Activated T-cell treated with anti-CD3 and anti-CD28 coated beads for 4 hours (primary cell): ENCODE measurements around the gene SRBD1.

Source experiments
- DNase-seq: peaks from one replicate; pipeline ENCODE4 v3.0.0-alpha.2; 2020

SRBD1 gene

DNA sequence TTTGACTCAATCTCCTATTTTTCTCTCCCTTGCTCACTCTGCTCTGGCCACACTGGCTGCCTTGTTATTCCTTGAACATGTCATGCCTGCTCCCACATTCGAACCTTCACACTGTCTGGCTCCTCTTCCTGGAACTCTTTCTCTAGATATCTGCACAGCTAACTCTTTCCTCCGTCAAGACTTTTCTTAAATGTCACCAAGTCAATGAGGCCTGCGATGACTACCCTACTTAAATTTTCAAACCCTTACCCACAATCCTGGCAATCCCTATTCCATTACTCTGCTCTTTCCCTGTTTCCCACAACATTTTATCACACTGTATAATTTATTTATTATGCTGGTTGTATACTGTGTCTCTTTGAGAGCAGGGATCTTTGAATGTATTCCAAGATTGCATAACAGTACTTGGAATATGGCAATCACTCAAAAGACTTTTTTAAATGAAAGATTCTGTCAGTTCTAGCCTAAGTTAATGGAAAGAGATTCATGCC lies 206.2 kb downstream of the SRBD1 start:
- no peak for DNase-seq

DNA sequence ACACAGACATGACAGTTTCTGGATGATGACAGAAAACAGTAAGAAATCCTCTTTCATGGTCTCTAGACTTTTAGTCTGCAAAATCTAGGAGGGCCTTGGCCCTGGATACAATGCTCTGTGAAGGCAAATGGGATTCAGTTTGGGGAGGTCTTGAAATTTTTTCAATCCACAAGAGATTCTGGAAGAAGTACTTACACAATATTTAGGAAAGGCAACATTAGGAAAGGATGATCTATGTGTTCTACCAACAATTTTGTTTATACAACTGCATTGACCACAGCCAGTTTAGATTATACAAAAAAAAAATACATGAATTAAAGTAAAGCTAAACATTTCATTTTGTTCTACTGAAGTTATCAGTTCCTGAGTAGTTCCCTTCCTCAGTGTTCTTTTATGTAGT lies 208.0 kb downstream of the SRBD1 start:
- no peak for DNase-seq

DNA sequence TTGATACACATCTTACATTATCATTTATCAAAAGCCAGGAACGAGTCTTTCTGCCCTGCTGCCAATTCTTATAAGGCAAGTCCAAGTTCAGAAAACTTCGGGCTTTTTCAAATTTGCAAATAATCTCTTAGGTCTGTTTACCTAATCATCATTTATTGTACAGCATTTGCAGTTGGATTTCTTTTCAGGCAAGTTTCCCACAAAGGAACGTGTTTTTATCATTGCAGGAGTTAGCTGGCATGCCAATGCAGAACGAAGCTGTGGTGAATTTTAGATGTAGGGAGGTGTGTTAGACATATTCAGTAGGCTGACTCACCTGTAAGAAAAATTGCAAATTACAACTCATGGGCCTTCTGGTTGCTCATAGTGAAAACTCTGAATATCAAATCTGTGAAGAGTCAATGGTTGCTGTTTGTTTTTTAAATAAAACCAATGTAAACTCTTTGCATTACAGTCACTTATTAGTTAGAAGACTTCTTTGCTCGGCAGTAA lies 209.6 kb downstream of the SRBD1 start:
- no peak for DNase-seq

DNA sequence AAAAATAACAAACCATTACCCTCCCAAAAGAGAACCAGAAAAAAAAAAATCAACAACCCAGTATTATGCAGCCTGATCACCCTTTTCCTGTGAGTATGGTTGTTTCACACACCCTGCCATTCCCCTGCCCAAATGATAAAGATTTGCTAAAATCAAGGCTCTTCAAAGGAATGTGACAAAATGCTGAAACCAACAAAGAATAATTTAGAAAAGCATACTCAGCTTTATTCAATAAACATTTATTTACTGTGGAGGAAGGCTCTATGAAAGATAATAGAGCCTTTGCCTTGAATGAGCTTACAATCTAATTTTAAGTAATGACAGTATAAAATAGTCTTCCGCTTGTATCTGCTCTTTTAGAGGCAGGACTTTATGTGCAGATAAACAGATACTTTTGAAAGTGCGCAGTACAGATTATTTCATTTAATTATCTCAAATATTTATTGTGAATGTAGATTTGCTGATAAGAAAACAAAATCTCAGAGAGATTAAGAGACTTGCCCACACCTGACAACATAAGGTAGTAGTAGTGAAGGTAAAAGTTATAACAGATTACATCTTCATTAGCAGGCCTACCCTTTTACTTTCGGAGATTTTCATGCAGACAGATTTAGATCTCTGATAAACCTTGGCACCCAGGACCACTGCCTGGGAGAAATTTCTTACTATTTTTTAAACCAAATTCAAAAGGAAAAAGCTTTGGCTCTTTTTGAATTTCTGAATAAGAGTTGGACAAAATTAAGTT lies 211.9 kb downstream of the SRBD1 start:
- no peak for DNase-seq

DNA sequence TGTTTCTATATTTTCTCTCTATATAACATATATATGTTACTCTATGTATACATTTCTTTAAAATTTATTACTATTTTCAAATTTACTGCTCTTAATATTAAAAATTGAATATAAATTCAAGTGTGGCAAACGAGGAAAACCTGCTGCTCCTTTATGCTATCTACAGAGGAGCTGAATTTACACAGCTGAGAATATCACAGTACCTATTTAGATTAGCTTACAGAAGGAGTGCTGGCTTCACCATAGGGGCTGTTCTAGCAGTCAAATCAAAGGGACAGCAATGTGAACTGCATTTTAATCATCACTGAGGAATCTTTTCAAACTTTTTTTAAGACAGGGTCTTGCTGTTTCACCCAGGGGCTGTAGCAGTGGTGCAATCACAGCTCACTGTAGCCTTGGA lies 213.8 kb downstream of the SRBD1 start:
- no peak for DNase-seq

DNA sequence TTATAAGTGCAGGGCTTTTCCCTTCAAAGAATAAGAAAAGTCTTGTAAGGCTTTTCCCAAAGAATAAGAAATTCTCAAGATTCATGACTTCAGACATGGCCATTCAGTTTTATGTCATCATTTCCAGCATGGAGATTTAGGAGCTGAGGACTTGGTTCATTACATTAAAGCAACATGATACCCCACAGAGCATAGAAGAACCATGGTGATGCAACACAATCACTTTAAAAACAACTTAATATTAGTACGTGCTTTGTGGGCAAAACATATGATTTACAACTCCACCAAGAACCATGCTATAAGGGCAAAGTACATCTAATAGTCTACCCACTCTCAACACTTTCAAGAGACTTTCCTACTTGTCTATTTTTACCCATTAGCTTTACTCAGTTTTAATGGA lies 214.4 kb downstream of the SRBD1 start:
- no peak for DNase-seq

DNA sequence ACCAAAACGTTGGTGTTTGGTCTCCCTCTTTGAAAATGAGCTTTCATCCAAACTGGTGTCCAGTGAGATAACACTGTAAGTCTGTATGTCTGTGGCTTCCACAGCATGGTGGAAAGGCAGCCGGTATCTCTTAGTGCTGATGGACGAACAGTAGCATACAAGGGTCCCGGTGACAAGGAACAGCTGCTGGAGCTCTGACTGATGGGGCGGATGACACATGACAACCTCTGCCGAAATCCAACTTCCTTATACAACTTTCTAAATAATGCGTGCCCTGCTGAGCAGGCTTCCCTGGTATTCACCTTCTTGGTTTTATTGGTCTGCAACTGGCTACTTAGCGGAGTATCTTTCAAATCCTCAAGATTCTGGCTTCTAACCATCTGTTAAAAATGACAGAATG lies 216.2 kb downstream of the SRBD1 start:
- DNase-seq: no peak

DNA sequence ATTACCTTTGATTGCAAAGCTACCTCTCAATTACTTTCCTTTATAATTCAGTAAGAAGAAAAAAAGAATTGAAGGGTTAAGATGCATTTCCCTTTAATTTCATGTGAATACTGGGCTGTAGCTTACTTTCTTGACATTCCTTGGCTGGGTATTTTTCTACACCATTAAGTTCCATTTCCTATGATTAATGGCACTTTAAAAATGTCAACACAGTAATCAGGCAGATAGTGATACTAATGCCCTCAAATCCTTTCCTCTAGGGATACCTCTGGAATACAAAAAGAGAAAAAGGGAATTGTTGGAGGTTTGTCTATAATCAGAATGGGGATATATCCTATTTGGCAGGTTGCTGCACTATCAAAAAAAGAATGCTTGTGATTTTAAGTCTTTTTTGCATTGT lies 216.9 kb downstream of the SRBD1 start:
- no peak for DNase-seq

DNA sequence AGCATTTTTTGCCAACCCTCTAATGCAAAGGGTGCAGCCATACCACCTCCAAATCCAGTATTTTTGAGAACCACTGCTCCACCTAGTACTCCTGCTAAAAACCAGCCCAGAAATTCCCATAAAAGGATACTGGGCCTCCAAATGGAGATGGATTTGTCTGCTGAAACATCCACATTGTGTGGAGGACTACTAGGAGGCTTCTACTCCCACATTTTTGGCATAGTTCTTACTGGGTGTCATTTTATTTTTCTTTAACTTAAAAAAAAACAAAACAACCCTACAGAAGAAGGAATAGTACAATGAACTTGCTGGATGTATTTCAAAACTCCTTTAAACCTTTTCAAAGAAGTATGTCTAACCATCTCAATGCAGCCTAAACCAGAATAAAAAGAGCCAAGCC lies 219.2 kb downstream of the SRBD1 start:
- no peak for DNase-seq

DNA sequence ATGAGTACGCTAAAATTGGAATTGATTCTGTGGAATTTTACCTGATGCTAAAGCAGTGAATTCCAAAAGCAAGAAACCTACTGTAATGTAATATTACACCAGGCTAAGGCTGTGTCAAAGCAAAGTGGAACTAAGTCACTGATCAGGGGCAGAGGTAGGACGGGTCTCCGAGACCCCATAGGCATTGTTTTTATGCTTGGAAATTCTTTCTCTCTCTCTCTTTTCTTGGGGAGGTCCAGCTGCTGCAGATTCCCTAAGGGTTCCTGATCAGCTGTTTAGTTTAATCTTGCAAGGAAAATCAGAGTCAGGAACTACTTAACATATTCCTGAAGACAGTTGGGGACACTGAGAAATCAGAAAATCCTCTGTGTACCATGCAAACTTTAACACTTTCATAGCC lies 220.2 kb downstream of the SRBD1 start:
- no peak for DNase-seq

DNA sequence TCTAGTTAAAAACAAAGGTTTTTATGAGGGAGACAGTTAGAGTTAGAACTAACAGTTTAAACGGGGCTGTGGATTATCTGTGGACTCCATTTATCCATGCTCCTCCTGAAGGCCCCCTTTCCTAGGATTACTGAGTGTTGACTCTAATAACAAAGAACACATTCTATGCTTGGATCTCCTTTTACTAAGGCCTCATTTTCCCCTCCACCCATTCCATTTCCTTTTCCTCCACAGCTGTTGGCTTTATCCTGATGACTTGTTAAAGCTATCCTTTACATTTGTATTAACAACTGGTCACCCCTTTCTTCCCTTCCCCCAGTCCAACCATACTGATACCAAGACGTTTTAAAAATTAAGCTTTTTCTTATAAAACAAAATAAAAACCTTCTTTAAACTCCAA lies 220.6 kb downstream of the SRBD1 start:
- no peak for DNase-seq

DNA sequence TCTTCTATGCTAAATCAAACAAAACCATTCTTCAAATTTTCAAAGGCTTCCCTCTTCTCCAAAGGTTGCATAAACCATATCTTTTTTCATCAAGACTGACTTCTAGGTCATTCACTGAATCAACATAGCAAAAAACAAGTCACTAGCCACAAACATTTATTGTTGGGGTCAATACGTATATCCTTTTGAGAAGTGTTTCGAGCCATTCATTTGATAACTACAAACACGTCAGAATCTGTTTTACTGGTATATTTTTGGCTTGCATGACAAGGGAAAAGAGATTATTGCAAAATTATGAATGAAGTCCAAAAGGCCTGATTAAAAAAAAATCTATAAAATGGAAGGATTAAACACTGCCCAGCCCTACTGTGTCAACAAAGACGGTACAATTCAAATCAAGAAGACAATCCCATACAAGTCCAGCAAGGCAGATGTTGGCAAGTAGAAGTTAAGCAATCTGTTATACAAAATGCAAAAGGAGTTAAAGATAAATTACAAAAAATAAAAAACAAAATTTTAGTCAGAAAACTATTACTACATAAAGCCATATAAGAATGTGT lies 222.4 kb downstream of the SRBD1 start:
- DNase-seq: no peak

DNA sequence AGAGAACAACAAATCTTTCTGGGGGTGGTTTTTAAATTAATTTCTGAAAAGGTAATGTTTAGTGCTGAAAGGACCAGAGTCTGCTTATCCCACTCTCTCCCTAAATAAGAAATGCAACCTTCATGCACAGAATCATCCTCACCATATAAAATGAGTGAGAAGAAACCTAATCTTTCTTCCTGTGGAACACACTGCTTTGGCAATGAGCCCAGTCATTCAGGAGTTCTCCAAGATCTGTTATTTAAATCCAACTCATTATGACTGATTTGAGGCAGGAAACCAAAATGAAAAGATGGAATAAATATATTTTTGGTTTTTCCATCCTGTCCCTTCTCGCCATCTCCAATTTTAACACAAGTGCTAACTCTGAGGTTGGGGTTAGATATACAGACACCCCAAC lies 228.3 kb downstream of the SRBD1 start:
- DNase-seq: no peak

DNA sequence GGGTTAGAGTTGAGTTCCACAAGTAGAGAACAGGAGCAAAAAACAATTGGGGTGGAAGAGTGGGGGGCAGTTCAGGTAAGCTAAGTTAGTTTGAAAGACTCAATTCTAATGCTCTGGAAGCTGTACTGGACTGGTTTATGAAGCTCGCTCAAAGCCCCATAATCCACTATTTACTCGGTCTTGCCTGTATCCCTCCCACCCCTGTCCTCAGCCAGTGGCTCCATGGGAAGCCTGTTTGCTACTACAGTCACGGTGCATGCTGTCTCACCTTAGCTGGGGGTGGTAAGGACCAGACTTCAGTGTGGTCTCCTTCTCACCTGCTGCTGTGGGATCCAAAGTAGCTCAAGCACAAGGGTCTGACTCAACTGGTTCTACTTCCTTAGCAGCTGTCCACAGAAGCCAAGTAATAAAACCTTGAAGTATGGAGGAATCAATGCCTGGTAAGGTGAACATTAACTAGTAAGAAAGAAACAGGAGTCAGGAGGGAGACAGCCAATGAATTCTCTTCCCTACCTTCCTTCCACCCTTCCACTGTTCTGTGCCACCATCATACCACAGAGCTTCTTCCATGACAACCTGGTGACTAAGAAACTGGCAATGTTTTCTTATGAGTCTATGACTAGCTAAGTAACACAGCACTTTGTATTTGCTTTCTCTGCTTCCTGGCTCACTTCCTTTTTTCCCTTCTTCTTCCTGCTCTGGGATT lies 230.8 kb downstream of the SRBD1 start:
- DNase-seq: no peak

DNA sequence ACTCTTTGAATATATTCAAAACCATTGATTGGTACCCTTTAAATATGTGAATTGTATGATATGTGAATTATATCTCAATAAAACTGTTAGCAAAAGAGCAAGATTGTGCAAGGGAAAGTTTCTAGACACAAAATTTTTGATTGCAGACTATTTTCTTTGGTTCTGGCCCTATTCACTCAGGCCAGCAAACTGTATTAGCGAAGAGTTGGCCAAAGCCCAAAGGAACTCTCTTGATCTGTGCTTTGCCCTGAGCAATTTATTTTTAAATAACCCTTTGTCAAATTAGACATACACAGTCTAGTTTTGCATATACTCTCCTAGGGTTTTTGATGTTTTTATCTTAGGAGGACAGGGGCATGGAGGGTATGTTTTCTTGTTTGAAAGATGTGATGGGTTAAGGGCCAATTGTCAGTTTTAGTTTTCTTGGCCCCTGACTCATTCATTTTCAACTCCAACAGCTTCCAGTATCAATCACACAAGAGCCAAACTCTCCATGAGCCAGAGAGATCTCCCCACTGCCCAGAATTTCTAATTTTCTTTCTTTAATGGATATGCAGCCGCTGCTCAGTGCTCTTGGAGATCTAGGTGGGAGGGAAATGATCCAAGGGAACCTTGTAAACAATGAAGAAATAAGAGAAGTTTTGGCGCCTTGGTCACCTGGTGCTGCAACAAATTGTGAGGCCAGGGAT lies 231.5 kb downstream of the SRBD1 start:
- DNase-seq: no peak

DNA sequence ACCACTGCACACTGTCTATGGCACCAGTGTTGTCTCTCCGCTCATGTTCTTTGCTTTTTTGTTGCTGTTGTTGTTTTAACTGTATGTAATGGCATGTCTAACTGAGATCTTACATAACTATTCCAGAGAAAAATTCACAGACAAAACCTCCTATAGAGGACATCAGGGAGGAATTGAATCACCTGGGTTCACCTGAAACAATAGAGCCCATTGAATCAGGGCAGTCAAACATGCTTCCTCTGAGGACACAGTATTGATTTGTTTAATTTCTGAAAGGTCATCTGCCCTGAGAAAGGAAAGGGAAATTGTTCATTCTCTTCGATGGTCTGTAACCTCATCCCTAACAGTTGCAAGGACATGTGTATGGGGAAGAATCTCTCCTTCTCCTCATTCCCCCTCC lies 237.5 kb downstream of the SRBD1 start:
- no peak for DNase-seq

DNA sequence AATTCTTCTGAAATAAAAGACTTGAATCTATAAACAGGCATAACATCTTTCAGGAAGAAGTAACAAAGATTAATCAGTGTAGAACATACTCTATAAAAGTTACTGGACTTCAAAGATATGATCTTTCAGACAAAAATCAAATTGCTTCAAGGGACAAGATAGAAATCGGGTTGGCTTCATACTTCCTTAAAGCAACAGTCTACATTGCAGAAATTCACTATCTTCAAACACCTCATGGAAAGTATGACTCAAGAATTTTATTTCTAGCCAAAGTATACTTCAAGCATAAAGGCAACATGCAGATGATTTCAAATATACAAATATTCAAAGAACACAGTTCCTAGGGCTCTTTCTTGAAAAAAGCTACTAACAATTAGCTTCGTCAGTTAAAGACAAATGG lies 240.7 kb downstream of the SRBD1 start:
- no peak for DNase-seq

DNA sequence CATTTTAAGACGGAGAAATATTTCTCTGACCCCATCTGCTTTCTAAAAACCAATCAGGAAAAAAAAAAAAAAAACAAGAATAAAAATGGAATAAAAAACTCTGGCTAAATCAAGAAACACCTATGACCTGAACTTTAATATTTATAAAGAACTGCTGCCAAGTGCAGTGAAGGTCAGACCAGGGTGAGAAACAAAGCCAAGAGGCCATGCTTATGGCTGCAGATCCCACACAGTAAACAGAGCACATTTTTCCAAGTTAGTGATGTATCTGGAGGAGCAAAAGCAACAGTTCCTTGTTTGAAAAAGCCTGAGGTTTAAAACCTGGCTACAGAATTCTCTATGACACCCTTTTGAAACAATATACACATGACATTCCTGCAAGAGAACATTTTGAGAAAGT lies 242.3 kb downstream of the SRBD1 start:
- DNase-seq: no peak

DNA sequence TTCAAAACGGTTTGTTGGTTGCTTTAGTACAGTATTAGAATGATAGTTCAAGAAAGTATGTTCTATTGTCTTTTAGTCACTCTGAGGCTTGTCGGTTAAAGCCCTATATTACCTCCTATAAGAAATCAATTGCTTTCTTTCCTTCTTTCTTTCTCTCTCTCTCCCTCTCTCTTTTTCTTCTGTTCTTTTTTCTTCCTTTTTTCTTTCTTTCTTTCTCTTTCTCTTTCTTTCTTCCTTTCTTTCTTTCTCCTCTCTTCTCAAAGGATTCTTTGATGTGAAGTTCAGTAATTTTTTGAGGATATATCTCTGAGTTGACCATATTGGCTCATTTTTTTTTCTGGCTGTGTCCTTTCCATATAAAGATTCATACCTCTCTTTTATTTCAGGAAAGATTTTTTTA lies 249.4 kb downstream of the SRBD1 start:
- DNase-seq: no peak

DNA sequence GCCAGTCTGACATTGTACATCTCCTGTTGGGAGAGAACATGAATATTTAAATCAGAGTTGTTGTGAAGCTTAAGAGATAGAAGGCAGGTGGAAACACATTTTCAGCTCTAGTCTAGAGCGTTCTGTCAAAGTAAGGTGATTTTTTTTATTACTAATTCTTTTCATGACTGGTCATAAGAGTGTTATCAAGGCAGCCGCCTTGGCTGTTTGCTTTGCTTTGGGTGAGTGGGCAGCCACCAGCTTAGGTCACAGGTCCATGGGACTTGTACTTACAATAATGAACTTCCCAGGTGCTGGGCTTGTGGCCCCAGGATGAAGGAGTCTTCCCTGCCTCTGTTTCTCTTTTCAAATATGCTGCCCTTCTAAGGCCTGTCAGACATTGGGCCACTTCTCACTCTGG lies 256.3 kb downstream of the SRBD1 start:
- DNase-seq: no peak

DNA sequence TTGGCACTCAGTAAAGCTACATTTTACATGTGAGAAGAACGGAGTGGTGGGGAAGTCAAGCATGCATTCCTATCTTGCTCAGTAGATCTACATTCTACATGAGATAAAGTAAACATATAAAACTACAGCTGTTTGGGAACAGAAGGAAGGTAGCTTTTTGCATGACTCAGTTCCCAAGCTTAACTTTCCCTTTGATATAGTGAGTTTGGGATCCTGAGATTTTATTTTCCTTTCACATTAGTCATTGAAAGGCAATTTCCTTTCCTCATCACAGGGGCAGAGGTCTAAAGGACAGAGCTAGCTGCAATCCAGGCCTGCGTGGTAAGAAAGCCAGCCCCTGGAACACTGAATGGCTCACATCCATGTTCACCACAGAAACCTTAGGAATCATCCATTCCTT lies 257.2 kb downstream of the SRBD1 start:
- no peak for DNase-seq

DNA sequence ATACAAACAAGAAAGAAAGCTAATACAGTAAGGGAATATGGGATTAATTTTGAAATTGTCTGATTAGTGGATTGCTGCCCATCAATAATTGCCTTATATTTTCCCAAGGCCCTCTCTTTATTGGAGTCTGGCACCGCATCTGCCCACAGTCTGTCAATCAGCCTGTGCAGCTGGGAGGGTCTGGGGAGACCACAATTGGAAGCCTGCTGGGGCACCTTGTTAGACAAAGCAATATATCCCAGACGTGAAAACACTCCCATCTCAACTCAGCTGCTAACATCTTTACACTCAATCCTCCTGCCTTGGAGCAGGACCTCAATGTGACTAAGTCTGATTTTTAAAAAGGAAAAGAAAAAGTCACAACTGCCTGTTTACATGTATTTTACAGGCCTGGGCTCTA lies 258.6 kb downstream of the SRBD1 start:
- no peak for DNase-seq
